Panc1 (cell line): ENCODE measurements around the gene ACACA.

Experiments
- POLR2AphosphoS5 ChIP-seq: IDR thresholded peaks from 2 replicates; pipeline ENCODE4 v1.6.1; 2012; ENCODE audit warnings: mild to moderate bottlenecking, low read depth, low read length, moderate library complexity
- TF ChIP-seq, protein P1 (sequence below): fragments of 450-650 bp; IDR thresholded peaks from 2 replicates; pipeline ENCODE4 v1.5.1; 2017; ENCODE audit warnings: mild to moderate bottlenecking

GRCh38 chr17:37087683-37088082 is 319.0 kb downstream of the ACACA start:
- TF ChIP-seq POLR2AphosphoS5, result no peak
- TF ChIP-seq, protein P1, sequence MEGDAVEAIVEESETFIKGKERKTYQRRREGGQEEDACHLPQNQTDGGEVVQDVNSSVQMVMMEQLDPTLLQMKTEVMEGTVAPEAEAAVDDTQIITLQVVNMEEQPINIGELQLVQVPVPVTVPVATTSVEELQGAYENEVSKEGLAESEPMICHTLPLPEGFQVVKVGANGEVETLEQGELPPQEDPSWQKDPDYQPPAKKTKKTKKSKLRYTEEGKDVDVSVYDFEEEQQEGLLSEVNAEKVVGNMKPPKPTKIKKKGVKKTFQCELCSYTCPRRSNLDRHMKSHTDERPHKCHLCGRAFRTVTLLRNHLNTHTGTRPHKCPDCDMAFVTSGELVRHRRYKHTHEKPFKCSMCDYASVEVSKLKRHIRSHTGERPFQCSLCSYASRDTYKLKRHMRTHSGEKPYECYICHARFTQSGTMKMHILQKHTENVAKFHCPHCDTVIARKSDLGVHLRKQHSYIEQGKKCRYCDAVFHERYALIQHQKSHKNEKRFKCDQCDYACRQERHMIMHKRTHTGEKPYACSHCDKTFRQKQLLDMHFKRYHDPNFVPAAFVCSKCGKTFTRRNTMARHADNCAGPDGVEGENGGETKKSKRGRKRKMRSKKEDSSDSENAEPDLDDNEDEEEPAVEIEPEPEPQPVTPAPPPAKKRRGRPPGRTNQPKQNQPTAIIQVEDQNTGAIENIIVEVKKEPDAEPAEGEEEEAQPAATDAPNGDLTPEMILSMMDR, result no peak
